Activated naive CD4-positive, alpha-beta T cell treated with anti-CD3 and anti-CD28 coated beads, Interleukin-2, amount 10 ng/mL, durations not matched to agents 7 days and 5 days (primary cell): ENCODE measurements around the gene DZANK1.

ENCODE experiments used
- CTCF ChIA-PET: fragments of 350-600 bp; sonication (Branson Sonifier 250); formaldehyde crosslinking; loops from one replicate; lab custom pipeline; 2021; ENCODE audit warnings: antibody characterized with exemption; lab: Charles Lee
- DNase-seq: peaks from one replicate; pipeline ENCODE4 v3.0.0-alpha.2; 2020
- H3K27ac Mint-ChIP-seq: one replicate; pipeline ENCODE4 v1.8.0; 2021; ENCODE audit warnings: mild to moderate bottlenecking, moderate library complexity, mixed read lengths
- H3K27me3 Mint-ChIP-seq: one replicate; pipeline ENCODE4 v1.8.0; 2021; ENCODE audit warnings: mild to moderate bottlenecking, mixed read lengths
- H3K36me3 Mint-ChIP-seq: one replicate; pipeline ENCODE4 v1.8.0; 2021; ENCODE audit warnings: mixed read lengths
- H3K4me1 Mint-ChIP-seq: one replicate; pipeline ENCODE4 v1.8.0; 2021; ENCODE audit warnings: mixed read lengths
- H3K4me3 Mint-ChIP-seq: one replicate; pipeline ENCODE4 v1.8.0; 2021; ENCODE audit warnings: mild to moderate bottlenecking, moderate library complexity, mixed read lengths
- H3K9me3 Mint-ChIP-seq: one replicate; pipeline ENCODE4 v1.8.0; 2021; ENCODE audit warnings: mixed read lengths

Gene DZANK1

GRCh38 chr20:18488301-18488700, 21.5 kb upstream of the DZANK1 start:
- Mint-ChIP-seq H3K9me3 (no peaks in the 10 kb centered on the region), H3K4me1 (no peaks in the 10 kb centered on the region), H3K4me3 (no peak overlapping the region), H3K27me3 (no peaks in the 10 kb centered on the region), H3K36me3 (peaks cover 47% of the 10 kb centered on the region), H3K27ac (no peak overlapping the region)
- CTCF ChIA-PET: no interaction called here
- no peak for DNase-seq

GRCh38 chr20:18481596-18481995, 14.8 kb upstream of the DZANK1 start:
- H3K36me3 Mint-ChIP-seq: peaks cover 45% of the 10 kb centered on the region
- H3K27ac Mint-ChIP-seq: peak overlapping the region; percentile 55
- H3K27me3 Mint-ChIP-seq: no peaks in the 10 kb centered on the region
- H3K4me1 Mint-ChIP-seq: no peaks in the 10 kb centered on the region
- H3K9me3 Mint-ChIP-seq: no peaks in the 10 kb centered on the region
- no peak for DNase-seq
- no peak overlapping the region for H3K4me3 Mint-ChIP-seq
- CTCF ChIA-PET: no interaction called here

- no peaks in the 10 kb centered on the region for H3K9me3 Mint-ChIP-seq
- no peaks in the 10 kb centered on the region for H3K4me1 Mint-ChIP-seq
- H3K36me3 Mint-ChIP-seq: peaks cover 36% of the 10 kb centered on the region
- H3K27ac Mint-ChIP-seq: no peak overlapping the region
- H3K4me3 Mint-ChIP-seq: no peak overlapping the region
- no peak for DNase-seq
- CTCF ChIA-PET: interaction anchor here (1.1 kb wide), 1 partner anchor 16 kb away, joined by 4 read pairs; no protein-coding TSS in a partner anchor
- no peaks in the 10 kb centered on the region for H3K27me3 Mint-ChIP-seq
These were observed 11.0 kb upstream of the DZANK1 start for GRCh38 chr20:18477821-18478220.

- Mint-ChIP-seq H3K9me3 (no peaks in the 10 kb centered on the region), H3K4me3 (no peak overlapping the region), H3K27me3 (no peaks in the 10 kb centered on the region), H3K36me3 (peaks cover 32% of the 10 kb centered on the region), H3K27ac (no peak overlapping the region), H3K4me1 (no peaks in the 10 kb centered on the region)
- CTCF ChIA-PET: interaction anchor here (1.1 kb wide), 1 partner anchor 16 kb away, joined by 4 read pairs; no protein-coding TSS in a partner anchor
- DNase-seq: no peak
These were observed 10.4 kb upstream of the DZANK1 start for GRCh38 chr20:18477218-18477617.

GRCh38 chr20:18466574-18466893, 296 bp downstream of the DZANK1 start:
- H3K4me1 Mint-ChIP-seq: peaks cover 36% of the 10 kb centered on the region
- no peak for DNase-seq
- H3K9me3 Mint-ChIP-seq: no peaks in the 10 kb centered on the region
- CTCF ChIA-PET: interaction anchor here (1.3 kb wide), 1 partner anchor 31 kb away, joined by 3 read pairs; the partner anchor contains the start of gene RBBP9
- peaks cover 5% of the 10 kb centered on the region for H3K27me3 Mint-ChIP-seq
- H3K4me3 Mint-ChIP-seq: peak overlapping the region; percentile 94
- H3K27ac Mint-ChIP-seq: no peak overlapping the region
- H3K36me3 Mint-ChIP-seq: peaks cover 5% of the 10 kb centered on the region

GRCh38 chr20:18465536-18466200, 1.2 kb downstream of the DZANK1 start:
- peaks cover 36% of the 10 kb centered on the region for H3K4me1 Mint-ChIP-seq
- CTCF ChIA-PET: no interaction called here
- peaks cover 5% of the 10 kb centered on the region for H3K27me3 Mint-ChIP-seq
- peak overlapping the region; percentile 94 for H3K4me3 Mint-ChIP-seq
- H3K9me3 Mint-ChIP-seq: no peaks in the 10 kb centered on the region
- no peak for DNase-seq
- peaks cover 5% of the 10 kb centered on the region for H3K36me3 Mint-ChIP-seq
- H3K27ac Mint-ChIP-seq: no peak overlapping the region

GRCh38 chr20:18456600-18456999, 10.2 kb downstream of the DZANK1 start:
- no peak overlapping the region for H3K4me3 Mint-ChIP-seq
- H3K4me1 Mint-ChIP-seq: no peaks in the 10 kb centered on the region
- H3K27ac Mint-ChIP-seq: no peak overlapping the region
- CTCF ChIA-PET: no interaction called here
- no peak for DNase-seq
- H3K9me3 Mint-ChIP-seq: peaks cover 4% of the 10 kb centered on the region
- H3K36me3 Mint-ChIP-seq: no peaks in the 10 kb centered on the region
- no peaks in the 10 kb centered on the region for H3K27me3 Mint-ChIP-seq

- no peaks in the 10 kb centered on the region for H3K4me1 Mint-ChIP-seq
- H3K36me3 Mint-ChIP-seq: no peaks in the 10 kb centered on the region
- H3K27me3 Mint-ChIP-seq: no peaks in the 10 kb centered on the region
- H3K27ac Mint-ChIP-seq: no peak overlapping the region
- no peak for DNase-seq
- no peaks in the 10 kb centered on the region for H3K9me3 Mint-ChIP-seq
- H3K4me3 Mint-ChIP-seq: no peak overlapping the region
- CTCF ChIA-PET: no interaction called here
These were observed 22.9 kb downstream of the DZANK1 start for GRCh38 chr20:18443886-18444285.

GRCh38 chr20:18440403-18440802, 26.4 kb downstream of the DZANK1 start:
- no peak for DNase-seq
- Mint-ChIP-seq H3K36me3 (no peaks in the 10 kb centered on the region), H3K4me3 (no peak overlapping the region), H3K4me1 (peaks cover 7% of the 10 kb centered on the region), H3K9me3 (no peaks in the 10 kb centered on the region), H3K27ac (no peak overlapping the region), H3K27me3 (peaks cover 4% of the 10 kb centered on the region)
- CTCF ChIA-PET: no interaction called here

GRCh38 chr20:18436847-18437246, 30.0 kb downstream of the DZANK1 start:
- no peak for DNase-seq
- no peaks in the 10 kb centered on the region for H3K36me3 Mint-ChIP-seq
- H3K9me3 Mint-ChIP-seq: no peaks in the 10 kb centered on the region
- peaks cover 4% of the 10 kb centered on the region for H3K27me3 Mint-ChIP-seq
- no peak overlapping the region for H3K4me3 Mint-ChIP-seq
- H3K27ac Mint-ChIP-seq: no peak overlapping the region
- H3K4me1 Mint-ChIP-seq: peaks cover 7% of the 10 kb centered on the region
- CTCF ChIA-PET: no interaction called here

- CTCF ChIA-PET: no interaction called here
- no peaks in the 10 kb centered on the region for H3K36me3 Mint-ChIP-seq
These were observed 35.6 kb downstream of the DZANK1 start for GRCh38 chr20:18431206-18431605.

GRCh38 chr20:18430172-18430826, 36.5 kb downstream of the DZANK1 start:
- Mint-ChIP-seq H3K36me3 (no peaks in the 10 kb centered on the region), H3K4me3 (no peak overlapping the region), H3K9me3 (no peaks in the 10 kb centered on the region), H3K4me1 (no peaks in the 10 kb centered on the region), H3K27me3 (no peaks in the 10 kb centered on the region), H3K27ac (no peak overlapping the region)
- no peak for DNase-seq
- CTCF ChIA-PET: no interaction called here

More at GRCh38 chr20:18431206-18431605, 35.6 kb downstream of the DZANK1 start:
- Mint-ChIP-seq H3K27ac (no peak overlapping the region), H3K9me3 (no peaks in the 10 kb centered on the region), H3K4me1 (no peaks in the 10 kb centered on the region), H3K4me3 (no peak overlapping the region), H3K27me3 (no peaks in the 10 kb centered on the region)
- DNase-seq: no peak

GRCh38 chr20:18428490-18429173, 38.2 kb downstream of the DZANK1 start:
- Mint-ChIP-seq H3K27me3 (no peaks in the 10 kb centered on the region), H3K36me3 (no peaks in the 10 kb centered on the region), H3K4me3 (no peak overlapping the region), H3K27ac (no peak overlapping the region), H3K4me1 (no peaks in the 10 kb centered on the region), H3K9me3 (no peaks in the 10 kb centered on the region)
- DNase-seq: no peak
- CTCF ChIA-PET: no interaction called here

GRCh38 chr20:18427214-18427613, 39.6 kb downstream of the DZANK1 start:
- CTCF ChIA-PET: no interaction called here
- Mint-ChIP-seq H3K4me1 (no peaks in the 10 kb centered on the region), H3K36me3 (no peaks in the 10 kb centered on the region), H3K4me3 (no peak overlapping the region), H3K27ac (no peak overlapping the region), H3K27me3 (no peaks in the 10 kb centered on the region), H3K9me3 (no peaks in the 10 kb centered on the region)
- DNase-seq: no peak

- H3K4me1 Mint-ChIP-seq: no peaks in the 10 kb centered on the region
- H3K36me3 Mint-ChIP-seq: no peaks in the 10 kb centered on the region
- no peak for DNase-seq
- no peak overlapping the region for H3K27ac Mint-ChIP-seq
- no peaks in the 10 kb centered on the region for H3K9me3 Mint-ChIP-seq
- H3K4me3 Mint-ChIP-seq: no peak overlapping the region
- CTCF ChIA-PET: no interaction called here
- H3K27me3 Mint-ChIP-seq: no peaks in the 10 kb centered on the region
These were observed 45.2 kb downstream of the DZANK1 start for GRCh38 chr20:18421608-18422007.
